GM12878 (cell line): Measurements from ENCODE around the gene EIF1AD. TPM values are rescaled to one million over a fixed set of nuclear protein-coding genes. Genes with fewer than 3 reads are reported as not detected.

Experiments used
- BHLHE40 ChIP-seq, 2 experiments: fragments of 450-650 bp in 1 of 2; IDR thresholded peaks; 2 replicates each; pipeline ENCODE4 v1.6.1; 2011 to 2017; ENCODE audit warnings: low read depth in 2 of 2, borderline replicate concordance in 1 of 2, improper control_type of control experiment in 1 of 2, low read length in 1 of 2, mild to moderate bottlenecking in 1 of 2
- CBFB ChIP-seq: IDR thresholded peaks from 2 replicates; pipeline ENCODE4 v1.6.1; 2016; ENCODE audit warnings: antibody characterized with exemption, low read depth
- CBX5 ChIP-seq: sonication (generic); IDR thresholded peaks from 2 replicates; pipeline ENCODE4 v1.6.1; 2016; ENCODE audit warnings: low read depth, moderate library complexity, mild to moderate bottlenecking, inconsistent platforms
- CHD4 ChIP-seq: fragments of 200-600 bp; sonication (generic); IDR thresholded peaks from 2 replicates; pipeline ENCODE4 v1.6.1; 2016; ENCODE audit warnings: mild to moderate bottlenecking
- E4F1 ChIP-seq: fragments of 450-650 bp; IDR thresholded peaks from 2 replicates; pipeline ENCODE4 v1.6.1; 2018; ENCODE audit warnings: borderline replicate concordance, mild to moderate bottlenecking; ENCODE audit not compliant: partially characterized antibody
- GABPA ChIP-seq: IDR thresholded peaks from 2 replicates; pipeline ENCODE4 v1.6.1; 2014; ENCODE audit warnings: antibody characterized with exemption, low read depth, mild to moderate bottlenecking, inconsistent platforms
- GATAD2B ChIP-seq: fragments of 450-650 bp; conservative IDR thresholded peaks from 2 replicates; pipeline ENCODE4 v1.6.1; 2017; ENCODE audit warnings: low read depth, mild to moderate bottlenecking, moderate library complexity
- HDAC2 ChIP-seq: fragments of 200-600 bp; sonication (generic); IDR thresholded peaks from 2 replicates; pipeline ENCODE4 v1.6.1; 2017
- IKZF1 ChIP-seq: fragments of 450-650 bp; conservative IDR thresholded peaks from 2 replicates; pipeline ENCODE4 v1.6.1; 2017; ENCODE audit warnings: antibody characterized with exemption, mild to moderate bottlenecking
- IRF3 ChIP-seq: fragments of 450-650 bp; IDR thresholded peaks from 2 replicates; pipeline ENCODE4 v1.6.1; 2014; ENCODE audit warnings: mild to moderate bottlenecking
- KLF5 ChIP-seq: fragments of 450-650 bp; IDR thresholded peaks from 2 replicates; pipeline ENCODE4 v1.6.1; 2014; ENCODE audit warnings: mild to moderate bottlenecking; ENCODE audit not compliant: partially characterized antibody
- MEF2A ChIP-seq: IDR thresholded peaks from 2 replicates; pipeline ENCODE4 v1.6.1; 2011; ENCODE audit warnings: low read depth, mild to moderate bottlenecking, low read length, moderate library complexity; ENCODE audit not compliant: insufficient read depth
- MEF2B ChIP-seq: fragments of 450-650 bp; IDR thresholded peaks from 2 replicates; pipeline ENCODE4 v1.6.1; 2018; ENCODE audit warnings: mild to moderate bottlenecking, moderate library complexity; ENCODE audit not compliant: partially characterized antibody, poor library complexity, severe bottlenecking
- MXI1 ChIP-seq: fragments of 150-350 bp; IDR thresholded peaks from 2 replicates; pipeline ENCODE4 v1.6.1; 2011; ENCODE audit warnings: low read depth, mild to moderate bottlenecking, inconsistent platforms, low read length, improper control_type of control experiment
- RAD51 ChIP-seq: fragments of 450-650 bp; IDR thresholded peaks from 2 replicates; pipeline ENCODE4 v1.6.1; 2016; ENCODE audit warnings: moderate library complexity, mild to moderate bottlenecking, inconsistent platforms
- RCOR1 ChIP-seq: conservative IDR thresholded peaks from 2 replicates; pipeline ENCODE4 v1.6.1; 2012; ENCODE audit warnings: low read depth, low read length, improper control_type of control experiment
- RUNX3 ChIP-seq: IDR thresholded peaks from 2 replicates; pipeline ENCODE4 v1.6.1; 2012; ENCODE audit warnings: low read length, inconsistent platforms
- TBL1XR1 ChIP-seq: IDR thresholded peaks from 2 replicates; pipeline ENCODE4 v1.6.1; 2012; ENCODE audit warnings: low read depth, low read length, improper control_type of control experiment
- TCF12 ChIP-seq: IDR thresholded peaks from 2 replicates; pipeline ENCODE4 v1.6.1; 2011; ENCODE audit warnings: low read depth, mild to moderate bottlenecking, low read length
- USF2 ChIP-seq: IDR thresholded peaks from 2 replicates; pipeline ENCODE4 v1.6.1; 2011; ENCODE audit warnings: low read depth, low read length, improper control_type of control experiment, borderline replicate concordance
- WRNIP1 ChIP-seq: IDR thresholded peaks from 2 replicates; pipeline ENCODE4 v1.6.1; 2011; ENCODE audit warnings: low read depth, low read length, improper control_type of control experiment, borderline replicate concordance
- ZBTB40 ChIP-seq: fragments of 450-650 bp; IDR thresholded peaks from 2 replicates; pipeline ENCODE4 v1.6.1; 2016; ENCODE audit warnings: mild to moderate bottlenecking, moderate library complexity, borderline replicate concordance
- polyA plus RNA-seq, 11 experiments: library from polyadenylated mRNA; depleted of rRNA in 4 of 11; unstranded in 6 of 11; stranded (reverse) in 5 of 11; fragments of >200 nt; fragmentation: Nextera tagmentation in 4 of 11; fragmentation: Illumina TruSeq in 1 of 11; extraction: Ambion mirVana in 4 of 11; extraction: Trizol in 1 of 11; gene quantifications; 1 replicate in 1 of 11; 2 replicates in 10 of 11; pipeline versions ENCODE4 v1.2.1 to v1.2.3, GENCODE V29; 2011 to 2016; ENCODE audit warnings: inconsistent platforms in 2 of 11, missing spikeins in 2 of 11, low read depth in 1 of 11
- total RNA-seq, 4 experiments: library from RNA; depleted of rRNA in 3 of 4; stranded (reverse); fragments of >200 nt in 3 of 4; fragmentation: Illumina TruSeq in 1 of 4; extraction: Trizol in 1 of 4; gene quantifications; 2 replicates each; pipeline versions ENCODE4 v1.2.1 to v1.2.3, GENCODE V29; 2013 to 2021

The EIF1AD gene
- total and polyA plus RNA-seq, 10 of the 15 experiments (the other 5 are each of a cell fraction or from before 2014, with no cell fraction given), result 31.6 to 56.8 (median 39.5) TPM

GRCh38 chr11:66001942-66002647 is at the start of gene EIF1AD, which contains the start of gene BANF1 (continued):
- TF ChIP-seq USF2 (no peak), GATAD2B (peak; percentile 67), TCF12 (no peak; the same call in 1 of the 2 replicates), E4F1 (peak; percentile 83), ZBTB40 (peak; percentile 100), IRF3 (0 out of 2 replicates have a peak, but pooled peaks have one; percentile 51), CBX5 (peak; percentile 95), RAD51 (no peak), MEF2A (peak; percentile 37; the same call in 1 of the 2 replicates), HDAC2 (no peak), MXI1 (peak; percentile 91), RCOR1 (peak; percentile 89; the same call in 1 of the 2 replicates), WRNIP1 (peak; percentile 99), IKZF1 (peak; percentile 98), KLF5 (no peak), MEF2B (peak; percentile 87), CHD4 (no peak), BHLHE40 (IDR thresholded peaks at IDR 0.05; ENCODE audit: borderline replicate concordance in 1 of 2, low read depth in 2 of 2, low read length in 1 of 2) (peak in 1 of 2 experiments; percentile 44; a peak in 1 of 4 replicates), CBFB (peak; percentile 89), TBL1XR1 (peak; percentile 53; the same call in 1 of the 2 replicates), GABPA (peak; percentile 98), RUNX3 (peak; percentile 75)
